Activated CD8-positive, alpha-beta memory T cell treated with anti-CD3 and anti-CD28 coated beads, Interleukin-2, amount 10 ng/mL, durations not matched to agents 7 days and 5 days (primary cell): ENCODE data around the gene OR51G2. TPM values are rescaled to one million over a fixed set of nuclear protein-coding genes. Genes with fewer than 3 reads are reported as not detected.

Experiments
- ATAC-seq: fragments of 150-1000 bp; cut with Tn5 transposase; one replicate; pipeline ENCODE4 v1.10.0; 2021; ENCODE audit warnings: moderate library complexity
- CTCF ChIA-PET: fragments of 350-600 bp; sonication (Branson Sonifier 250); formaldehyde crosslinking; loops from one replicate; lab custom pipeline; 2021; ENCODE audit warnings: antibody characterized with exemption; lab: Charles Lee
- DNase-seq: peaks from one replicate; pipeline ENCODE4 v3.0.0-alpha.2; 2020
- H3K27ac Mint-ChIP-seq: one replicate; pipeline ENCODE4 v1.8.0; 2021; ENCODE audit warnings: mild to moderate bottlenecking, mixed read lengths
- H3K27me3 Mint-ChIP-seq: one replicate; pipeline ENCODE4 v1.8.0; 2021; ENCODE audit warnings: mixed read lengths
- H3K36me3 Mint-ChIP-seq: one replicate; pipeline ENCODE4 v1.8.0; 2021; ENCODE audit warnings: mild to moderate bottlenecking, mixed read lengths
- H3K4me1 Mint-ChIP-seq: one replicate; pipeline ENCODE4 v1.8.0; 2021; ENCODE audit warnings: mixed read lengths
- H3K4me3 Mint-ChIP-seq: one replicate; pipeline ENCODE4 v1.8.0; 2021; ENCODE audit warnings: mild to moderate bottlenecking, moderate library complexity, mixed read lengths
- H3K9me3 Mint-ChIP-seq: one replicate; pipeline ENCODE4 v1.8.0; 2022; ENCODE audit warnings: low read depth, mixed read lengths
- total RNA-seq, 2 experiments: library from RNA; stranded (reverse); gene quantifications; one replicate each; pipeline ENCODE4 v1.2.3, GENCODE V29; 2021

The OR51G2 gene
- total RNA-seq, 2 experiments from 2014 or later = not detected

GRCh38 chr11:4891996-4892640 lies 27.0 kb downstream of the OR51G2 start:
- CTCF ChIA-PET = no interaction called here
- DNase-seq (no peak), ATAC-seq (no peak)
- no peak overlapping the region for H3K4me3 Mint-ChIP-seq
- no peaks in the 10 kb centered on the region for H3K36me3 Mint-ChIP-seq
- no peaks in the 10 kb centered on the region for H3K27me3 Mint-ChIP-seq
- H3K9me3 Mint-ChIP-seq = no peaks in the 10 kb centered on the region
- no peaks in the 10 kb centered on the region for H3K4me1 Mint-ChIP-seq
- H3K27ac Mint-ChIP-seq = no peak overlapping the region

DNA sequence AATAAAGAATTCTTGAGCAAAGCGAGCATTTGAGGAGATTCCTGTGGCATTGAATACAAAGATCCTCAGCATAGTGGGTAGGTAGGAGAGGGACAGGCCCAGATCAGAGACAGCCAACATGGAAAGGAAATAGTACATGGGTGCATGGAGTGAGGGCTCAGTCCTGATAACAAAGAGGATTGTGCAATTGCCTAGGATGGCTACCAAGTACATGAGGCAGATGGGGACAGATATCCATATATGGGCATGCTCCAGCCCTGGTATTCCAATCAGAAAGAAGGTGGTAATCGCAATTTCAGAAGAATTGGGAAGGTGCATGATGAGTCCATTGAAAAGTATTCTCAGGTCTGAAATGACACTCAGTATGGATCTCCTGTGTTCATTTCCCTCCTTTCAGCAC lies 28.9 kb downstream of the OR51G2 start:
- H3K36me3 Mint-ChIP-seq = no peaks in the 10 kb centered on the region
- CTCF ChIA-PET = no interaction called here
- no peaks in the 10 kb centered on the region for H3K4me1 Mint-ChIP-seq
- no peaks in the 10 kb centered on the region for H3K9me3 Mint-ChIP-seq
- H3K4me3 Mint-ChIP-seq = no peak overlapping the region
- no peaks in the 10 kb centered on the region for H3K27me3 Mint-ChIP-seq
- no peak for DNase-seq
- no peak overlapping the region for H3K27ac Mint-ChIP-seq
- ATAC-seq = no peak

GRCh38 chr11:4887591-4887990 lies 31.6 kb downstream of the OR51G2 start:
- no peak overlapping the region for H3K27ac Mint-ChIP-seq
- ATAC-seq (no peak), DNase-seq (no peak)
- no peaks in the 10 kb centered on the region for H3K36me3 Mint-ChIP-seq
- H3K27me3 Mint-ChIP-seq = no peaks in the 10 kb centered on the region
- no peak overlapping the region for H3K4me3 Mint-ChIP-seq
- H3K4me1 Mint-ChIP-seq = no peaks in the 10 kb centered on the region
- no peaks in the 10 kb centered on the region for H3K9me3 Mint-ChIP-seq
- CTCF ChIA-PET = no interaction called here

- Mint-ChIP-seq H3K9me3 (no peaks in the 10 kb centered on the region), H3K36me3 (no peaks in the 10 kb centered on the region), H3K4me3 (no peak overlapping the region), H3K27ac (no peak overlapping the region), H3K4me1 (no peaks in the 10 kb centered on the region), H3K27me3 (no peaks in the 10 kb centered on the region)
- ATAC-seq (no peak), DNase-seq (no peak)
- CTCF ChIA-PET = no interaction called here
Observed at GRCh38 chr11:4886186-4886585, 33.0 kb downstream of the OR51G2 start.

- Mint-ChIP-seq H3K9me3 (no peaks in the 10 kb centered on the region), H3K27ac (no peak overlapping the region), H3K4me3 (no peak overlapping the region), H3K36me3 (no peaks in the 10 kb centered on the region), H3K4me1 (no peaks in the 10 kb centered on the region), H3K27me3 (no peaks in the 10 kb centered on the region)
- ATAC-seq (no peak), DNase-seq (no peak)
- CTCF ChIA-PET = no interaction called here
Observed at GRCh38 chr11:4884361-4884760, 34.8 kb downstream of the OR51G2 start.

- H3K36me3 Mint-ChIP-seq = no peaks in the 10 kb centered on the region
- ATAC-seq (no peak), DNase-seq (no peak)
- no peak overlapping the region for H3K4me3 Mint-ChIP-seq
- H3K9me3 Mint-ChIP-seq = no peaks in the 10 kb centered on the region
- H3K27ac Mint-ChIP-seq = no peak overlapping the region
- no peaks in the 10 kb centered on the region for H3K4me1 Mint-ChIP-seq
- no peaks in the 10 kb centered on the region for H3K27me3 Mint-ChIP-seq
- CTCF ChIA-PET = no interaction called here
Observed at GRCh38 chr11:4882543-4882942, 36.6 kb downstream of the OR51G2 start.

GRCh38 chr11:4881860-4882500 lies 37.2 kb downstream of the OR51G2 start, which contains the start of gene OR51T1:
OR51T1 (plus strand) TSS chr11:4881900; CDS start chr11:4881900, 0 bp downstream.
- ATAC-seq = no peak
- no peaks in the 10 kb centered on the region for H3K9me3 Mint-ChIP-seq
- H3K4me1 Mint-ChIP-seq = no peaks in the 10 kb centered on the region
- CTCF ChIA-PET = no interaction called here
- H3K36me3 Mint-ChIP-seq = no peaks in the 10 kb centered on the region
- no peaks in the 10 kb centered on the region for H3K27me3 Mint-ChIP-seq
- no peak within 1 kb of the TSS for H3K27ac Mint-ChIP-seq
- DNase-seq = no peak
- no peak within 1 kb of the TSS for H3K4me3 Mint-ChIP-seq

DNA sequence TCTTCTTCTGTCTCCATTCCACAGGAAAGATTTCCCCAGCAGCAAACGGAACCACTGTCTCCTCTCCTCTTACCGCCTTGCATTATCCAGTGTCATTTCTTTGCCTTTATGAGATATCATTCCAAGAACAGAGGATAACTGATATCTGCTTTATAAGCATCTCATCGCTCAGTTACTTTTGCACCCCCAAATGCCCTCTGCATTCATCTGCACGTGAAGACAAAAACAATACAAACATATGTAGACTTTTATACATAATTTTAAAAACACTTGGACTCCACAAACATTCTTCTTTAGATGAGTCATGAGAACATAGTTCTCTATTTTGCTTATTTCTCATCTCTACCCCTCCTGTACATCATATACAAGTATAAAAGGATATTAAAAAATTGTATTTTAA lies 38.0 kb downstream of the OR51G2 start:
- no peaks in the 10 kb centered on the region for H3K36me3 Mint-ChIP-seq
- no peak for DNase-seq
- no peaks in the 10 kb centered on the region for H3K27me3 Mint-ChIP-seq
- H3K4me3 Mint-ChIP-seq = no peak overlapping the region
- CTCF ChIA-PET = no interaction called here
- H3K9me3 Mint-ChIP-seq = no peaks in the 10 kb centered on the region
- no peak overlapping the region for H3K27ac Mint-ChIP-seq
- no peak for ATAC-seq
- no peaks in the 10 kb centered on the region for H3K4me1 Mint-ChIP-seq

- H3K9me3 Mint-ChIP-seq = no peaks in the 10 kb centered on the region
- H3K36me3 Mint-ChIP-seq = no peaks in the 10 kb centered on the region
- H3K4me3 Mint-ChIP-seq = no peak overlapping the region
- CTCF ChIA-PET = no interaction called here
- ATAC-seq = no peak
- H3K4me1 Mint-ChIP-seq = no peaks in the 10 kb centered on the region
- no peak overlapping the region for H3K27ac Mint-ChIP-seq
- DNase-seq = no peak
- no peaks in the 10 kb centered on the region for H3K27me3 Mint-ChIP-seq
Observed at GRCh38 chr11:4865855-4866254, 53.3 kb downstream of the OR51G2 start.

GRCh38 chr11:4863876-4864275 lies 55.3 kb downstream of the OR51G2 start:
- Mint-ChIP-seq H3K4me1 (no peaks in the 10 kb centered on the region), H3K4me3 (no peak overlapping the region), H3K27ac (no peak overlapping the region), H3K9me3 (no peaks in the 10 kb centered on the region), H3K36me3 (no peaks in the 10 kb centered on the region), H3K27me3 (no peaks in the 10 kb centered on the region)
- ATAC-seq = no peak
- no peak for DNase-seq
- CTCF ChIA-PET = no interaction called here

Other genes with a start within 250 kb of the OR51G2 start
- not detected for gene OR51E2, start 221.5 kb downstream of the OR51G2 start, total RNA-seq
- not detected for gene MMP26, start 214.6 kb downstream of the OR51G2 start, total RNA-seq
- not detected for gene OR51F1, start 149.4 kb downstream of the OR51G2 start, total RNA-seq
- not detected for gene OR52R1, start 115.0 kb downstream of the OR51G2 start, total RNA-seq
- gene OR51F2, start 98.0 kb downstream of the OR51G2 start, total RNA-seq = not detected
- gene OR51S1, start 70.1 kb downstream of the OR51G2 start, total RNA-seq = not detected
- gene OR51T1, start 37.5 kb downstream of the OR51G2 start, total RNA-seq = not detected
- gene OR51A7, start 15.6 kb downstream of the OR51G2 start, total RNA-seq = not detected
- not detected for gene OR51G1, start 5.0 kb upstream of the OR51G2 start, total RNA-seq
- not detected for gene OR51A4, start 28.3 kb upstream of the OR51G2 start, total RNA-seq
- gene OR51A2, start 36.4 kb upstream of the OR51G2 start, total RNA-seq = not detected
- gene OR51L1, start 75.5 kb upstream of the OR51G2 start, total RNA-seq = not detected
- not detected for gene OR52J3, start 127.2 kb upstream of the OR51G2 start, total RNA-seq
- gene OR52E2, start 140.3 kb upstream of the OR51G2 start, total RNA-seq = not detected
- gene OR52E1, start 150.2 kb upstream of the OR51G2 start, total RNA-seq = not detected
- not detected for gene OR52A5, start 219.0 kb upstream of the OR51G2 start, total RNA-seq
- not detected for gene OR52A1, start 235.4 kb upstream of the OR51G2 start, total RNA-seq